ENCODE measurements around the gene ZIC4. TPM values are rescaled to one million over a fixed set of nuclear protein-coding genes. Genes with fewer than 3 reads are reported as not detected.

The ZIC4 gene
- total and polyA plus RNA-seq, 2 of the 8 experiments (the other 6 are each of a cell fraction or from before 2014, with no cell fraction given): 0.03 to 0.13 TPM

DNA sequence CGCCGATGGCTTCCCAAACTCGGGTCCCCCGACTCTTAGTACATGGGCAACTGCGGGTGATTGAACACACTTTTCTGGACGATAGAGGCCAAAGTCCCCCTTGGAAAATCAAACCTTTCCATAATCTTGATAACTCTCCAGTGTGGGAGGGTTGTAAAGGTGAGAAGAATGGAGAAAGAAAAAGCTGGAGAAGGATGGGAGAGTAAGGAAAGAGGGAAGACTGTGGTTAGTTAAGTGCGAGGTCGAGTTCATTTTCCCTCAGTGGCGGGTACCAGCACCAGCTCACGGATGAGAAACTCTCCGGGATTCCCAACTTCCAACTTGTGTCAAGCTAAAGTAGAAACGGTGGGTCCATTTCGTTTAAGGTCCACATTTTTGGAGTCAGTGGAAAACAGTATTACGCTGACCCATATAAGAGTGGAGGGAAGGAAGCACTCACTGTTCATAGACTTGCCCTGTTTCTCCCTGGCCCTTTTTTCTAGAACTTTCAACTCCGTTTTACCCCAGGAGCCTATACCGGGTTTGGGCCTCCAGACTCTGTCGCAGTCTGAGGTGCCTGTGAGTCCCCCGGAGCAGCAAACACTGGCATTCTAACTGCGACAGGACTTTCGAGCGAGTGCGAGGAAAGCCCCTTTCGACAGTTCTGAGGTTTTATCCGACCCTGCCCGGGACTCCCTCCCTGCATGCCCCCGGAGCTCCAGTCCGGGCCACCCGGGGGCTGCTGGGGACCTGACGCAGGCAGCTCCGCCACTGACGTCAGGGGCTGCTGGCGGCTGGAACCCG is 17.6 kb upstream of the ZIC4 start:
- Histone ChIP-seq H3K4ac (replicated peaks; ENCODE audit: insufficient read length, low read depth, low read length) (no peak overlapping the region), H2BK15ac (ENCODE audit: low read length) (no peak overlapping the region), H2AK5ac (ENCODE audit: low read depth, low read length) (no peak overlapping the region), H3K4me3 (ENCODE audit: extremely low read depth in 1 of 4, insufficient read depth in 2 of 4, low read depth in 3 of 4, low read length in 4 of 4) (peak overlapping the region; percentile 2 to 57 (median 28); a peak in 6 of 8 replicates), H3K56ac (replicated peaks; ENCODE audit: insufficient read length, low read depth, low read length) (no peak overlapping the region), H3K27ac (ENCODE audit: low read depth, low read length) (no peak overlapping the region), H4K8ac (ENCODE audit: extremely low read depth, insufficient read depth, low read length) (no peak overlapping the region; the same call in 1 of the 2 replicates), H3K79me1 (ENCODE audit: low read depth, low read length) (no peaks in the 10 kb centered on the region), H4K20me1 (replicated peaks in 1 of 2; ENCODE audit: control insufficient read depth in 1 of 2, insufficient read depth in 2 of 2, low read length in 2 of 2) (peaks cover 0 to 6% of the 10 kb centered on the region in 2 experiments), H2BK20ac (ENCODE audit: low read length) (no peak overlapping the region), H4K5ac (ENCODE audit: insufficient read length, low read depth, low read length) (no peak overlapping the region), H3K18ac (ENCODE audit: extremely low read depth, low read length) (no peak overlapping the region), H3K79me2 (ENCODE audit: control insufficient read depth in 1 of 2, insufficient read depth in 2 of 2, low read length in 2 of 2) (no peaks in the 10 kb centered on the region), H2AFZ (ENCODE audit: low read length) (peak overlapping the region; percentile 24; the same call in 1 of the 2 replicates), H4K91ac (replicated peaks; ENCODE audit: insufficient read length, low read length) (no peak overlapping the region), H2BK120ac (replicated peaks; ENCODE audit: low read depth, low read length) (no peak overlapping the region), H3K4me1 (replicated peaks in 1 of 4; ENCODE audit: control insufficient read depth in 3 of 4, insufficient read depth in 4 of 4, low read length in 3 of 4) (peaks cover 10 to 39% (median 15%) of the 10 kb centered on the region in 4 experiments), H3K14ac (ENCODE audit: insufficient read length) (no peak overlapping the region), H3K23ac (ENCODE audit: insufficient read length) (no peak overlapping the region), H3K27me3 (replicated peaks in 1 of 4; ENCODE audit: control insufficient read depth in 3 of 4, extremely low read depth in 1 of 4, insufficient read depth in 3 of 4, low read length in 3 of 4) (peaks cover 55 to 76% (median 64%) of the 10 kb centered on the region in 4 experiments; a peak in 6 of 7 replicates), H2BK5ac (ENCODE audit: low read depth, low read length) (no peak overlapping the region), H3K36me3 (ENCODE audit: control insufficient read depth in 2 of 4, insufficient read depth in 4 of 4, low read length in 3 of 4) (peaks cover 0 to 3% (median 0%) of the 10 kb centered on the region in 4 experiments; a peak in 1 of 8 replicates), H3K4me2 (ENCODE audit: insufficient read depth in 1 of 2, low read depth in 2 of 2, low read length in 2 of 2) (peak overlapping the region; percentile 68 to 76), H3K23me2 (ENCODE audit: low read depth, low read length) (peaks cover 3% of the 10 kb centered on the region; the same call in 1 of the 2 replicates), H3K9me3 (ENCODE audit: insufficient read depth in 2 of 2, low read depth in 1 of 2, low read length in 1 of 2) (no peaks in the 10 kb centered on the region), H2BK12ac (ENCODE audit: low read depth, low read length) (no peak overlapping the region), H3K9ac (replicated peaks in 1 of 4; ENCODE audit: extremely low read depth in 1 of 4, low read depth in 3 of 4, low read length in 3 of 4) (no peak overlapping the region)
- 2% methylated on average over 33 of the region's 33 CpGs; no CpG with 5 or more reads in 1 of the 2 experiments for WGBS, 2 experiments (ENCODE audit: extremely low coverage in 1 of 2, insufficient coverage in 1 of 2, insufficient read length in 1 of 2, insufficient replicate concordance in 2 of 2, low coverage in 1 of 2, low lambda C conversion rate in 2 of 2, missing lambda C conversion rate in 1 of 2)
- CTCF ChIA-PET (ENCODE audit: partially characterized antibody): interaction anchor here (0.9 to 17.2 kb wide), 12 partner anchors 9 to 306 kb away, joined by 3 to 485 read pairs (median 4); partner anchors contain the start of gene ZIC4
- POLR2A ChIA-PET (ENCODE audit: partially characterized antibody): interaction anchor here (0.9 to 2.8 kb wide), 4 partner anchors 10 to 31 kb away, joined by 4 to 10 read pairs (median 6); no protein-coding TSS in a partner anchor
- no peak for FAIRE-seq
- peak in 1 of 2 experiments; percentile 68 for DNase-seq (ENCODE audit: low read depth in 1 of 2, low spot score in 2 of 2)
- TF ChIP-seq CTBP2 (IDR thresholded peaks at IDR 0.05; ENCODE audit: borderline replicate concordance, insufficient read depth, insufficient read length, low read length): peak; percentile 96
- no peak for TF ChIP-seq RAD21 (IDR thresholded peaks at IDR 0.05 in 1 of 2, conservative IDR thresholded peaks at IDR 0.05 in 1 of 2; ENCODE audit: low read depth in 2 of 2, low read length in 2 of 2)
- TF ChIP-seq SP4 (IDR thresholded peaks at IDR 0.05; ENCODE audit: low read length): no peak
- TF ChIP-seq, protein P1, sequence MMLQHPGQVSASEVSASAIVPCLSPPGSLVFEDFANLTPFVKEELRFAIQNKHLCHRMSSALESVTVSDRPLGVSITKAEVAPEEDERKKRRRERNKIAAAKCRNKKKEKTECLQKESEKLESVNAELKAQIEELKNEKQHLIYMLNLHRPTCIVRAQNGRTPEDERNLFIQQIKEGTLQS (IDR thresholded peaks at IDR 0.05; ENCODE audit: insufficient read depth, low read depth, low read length): no peak
- no peak for TF ChIP-seq SRF (IDR thresholded peaks at IDR 0.05; ENCODE audit: low read depth, low read length)
- no peak for TF ChIP-seq JUND (IDR thresholded peaks at IDR 0.05; ENCODE audit: low read length)
- TF ChIP-seq RNF2 (IDR thresholded peaks at IDR 0.05; ENCODE audit: borderline replicate concordance, low read depth, low read length, missing control alignments, poor library complexity, severe bottlenecking): peak; percentile 90
- TF ChIP-seq ASH2L (IDR thresholded peaks at IDR 0.05; ENCODE audit: low read length): peak; percentile 43
- no peak for TF ChIP-seq TCF12 (IDR thresholded peaks at IDR 0.05; ENCODE audit: low read depth, low read length)
- no peak for TF ChIP-seq HDAC2 (IDR thresholded peaks at IDR 0.05; ENCODE audit: borderline replicate concordance in 1 of 2, low read depth in 2 of 2, low read length in 2 of 2)

Measured in H1 (cell line).